Stomach (tissue), 9 donors: ENCODE measurements around the gene GALNT2. TPM values are rescaled to one million over a fixed set of nuclear protein-coding genes. Genes with fewer than 3 reads are reported as not detected.

Experiments
- DNase-seq, 2 donors: peaks; one replicate each; pipeline versions ENCODE4 v3.0.0 to v3.0.0-alpha.2; 2013 to 2019
- H3K27ac ChIP-seq, 5 donors: fragments of 200-600 bp in 4 of 5; sonication (generic) in 4 of 5; one replicate each; pipeline ENCODE4 v1.5.1; 2013 to 2019; ENCODE audit warnings: mild to moderate bottlenecking in 1 of 5, moderate library complexity in 1 of 5
- H3K27me3 ChIP-seq, 3 donors: fragments of 200-600 bp; sonication (generic); one replicate each; pipeline ENCODE4 v1.5.1; 2017 to 2019; ENCODE audit warnings: mixed run types in 1 of 3
- H3K36me3 ChIP-seq, 4 donors: fragments of 200-600 bp; sonication (generic); 1 replicate in 3 of 4; 2 replicates in 1 of 4; pipeline ENCODE4 v1.5.1; 2016 to 2019
- H3K4me1 ChIP-seq, 4 donors: fragments of 200-600 bp; sonication (generic); one replicate each; pipeline ENCODE4 v1.5.1; 2016 to 2019
- H3K4me3 ChIP-seq, 4 donors: fragments of 200-600 bp; sonication (generic) in 3 of 4; one replicate each; pipeline ENCODE4 v1.5.1; 2016 to 2019; ENCODE audit warnings: mild to moderate bottlenecking in 1 of 4
- H3K9me3 ChIP-seq, 4 donors: fragments of 200-600 bp; sonication (generic); one replicate each; pipeline ENCODE4 v1.5.1; 2016 to 2019
- CTCF ChIP-seq, 7 experiments: fragments of 450-650 bp in 4 of 7; fragments of 200-600 bp in 3 of 7; sonication (generic) in 3 of 7; IDR thresholded peaks; one replicate each; pipeline ENCODE4 v1.5.1; 2016 to 2019; ENCODE audit warnings: antibody characterized with exemption in 7 of 7, control low read depth in 2 of 7, mild to moderate bottlenecking in 1 of 7
- EP300 ChIP-seq: sonication (generic); formaldehyde crosslinking; IDR thresholded peaks from one replicate; pipeline ENCODE4 v1.6.1; 2017; ENCODE audit warnings: antibody characterized with exemption
- POLR2A ChIP-seq, 4 donors: fragments of 450-650 bp; IDR thresholded peaks; one replicate each; pipeline ENCODE4 v1.6.1; 2016; ENCODE audit warnings: antibody characterized with exemption in 4 of 4, control low read depth in 2 of 4, mild to moderate bottlenecking in 1 of 4, moderate library complexity in 1 of 4
- POLR2AphosphoS5 ChIP-seq, 3 donors: sonication (generic); formaldehyde crosslinking; IDR thresholded peaks; one replicate each; pipeline ENCODE4 v1.6.1; 2016; ENCODE audit warnings: antibody characterized with exemption in 3 of 3
- WGBS, 5 donors: extraction: QIAGEN DNeasy Blood & Tissue Kit in 3 of 5; methylation state at CpG; one replicate each; pipeline versions ENCODE4 v1.1.5 to v1.1.7; 2013 to 2018; 5-methylcytosine and 5-hydroxymethylcytosine counted together
- intact Hi-C: fragments of 100-400 bp; cut with DNase I; formaldehyde crosslinking; loops from one replicate; pipeline ENCODE4 v1.15.1; 2023; ENCODE audit warnings: low total_unique reads
- polyA plus RNA-seq, 3 donors: library from polyadenylated mRNA; stranded (reverse); fragments of 200-250 nt; gene quantifications; one replicate each; pipeline ENCODE4 v1.2.3, GENCODE V29; 2013
- total RNA-seq, 5 donors: library from RNA; depleted of rRNA; stranded (reverse); fragments of >200 nt; gene quantifications; one replicate each; pipeline versions ENCODE4 v1.1.0 to v1.2.3, GENCODE V29; 2014 to 2016
- donor health status: healthy with polysubstance abuse.
- donor health status: Bipolar disorder and iron deficiency.
- donor health status: healthy.

The GALNT2 gene
- total and polyA plus RNA-seq, 8 donors = 5.5 to 101 (median 43.1) TPM

GRCh38 chr1:230194525-230194924 is 127.5 kb downstream of the GALNT2 start:
- Histone ChIP-seq H3K4me3 (no peak overlapping the region), H3K4me1 (peaks cover 0 to 59% (median 31%) of the 10 kb centered on the region in 4 donors), H3K27me3 (no peaks in the 10 kb centered on the region), H3K36me3 (peaks cover 0 to 12% (median 5%) of the 10 kb centered on the region in 4 donors), H3K27ac (no peak overlapping the region), H3K9me3 (no peaks in the 10 kb centered on the region)
- DNase-seq = peak in 1 of 2 donors; percentile 20
- TF ChIP-seq POLR2A (IDR thresholded peaks at IDR 0.05) = no peak
- TF ChIP-seq POLR2AphosphoS5 (IDR thresholded peaks at IDR 0.05) = no peak
- no peak for TF ChIP-seq CTCF (IDR thresholded peaks at IDR 0.05)
- no peak for TF ChIP-seq EP300
- 86 to 93% (median 89%) methylated on average over 6 to 7 of the region's 7 CpGs for WGBS, 5 donors
- intact Hi-C loops = no loop called here

- H3K27me3 ChIP-seq = no peaks in the 10 kb centered on the region
- no peaks in the 10 kb centered on the region for H3K9me3 ChIP-seq
- DNase-seq = peak in 1 of 2 donors; percentile 15
- 68 to 86% (median 85%) methylated on average over 3 of the region's 3 CpGs for WGBS, 5 donors
- H3K4me3 ChIP-seq = no peak overlapping the region
- peaks cover 0 to 12% (median 5%) of the 10 kb centered on the region in 4 donors for H3K36me3 ChIP-seq
- intact Hi-C loops = no loop called here
- H3K4me1 ChIP-seq = peaks cover 0 to 55% (median 28%) of the 10 kb centered on the region in 4 donors
- no peak for TF ChIP-seq POLR2AphosphoS5 (IDR thresholded peaks at IDR 0.05)
- no peak for TF ChIP-seq POLR2A (IDR thresholded peaks at IDR 0.05)
- no peak for TF ChIP-seq EP300
- no peak for TF ChIP-seq CTCF (IDR thresholded peaks at IDR 0.05)
- H3K27ac ChIP-seq = no peak overlapping the region
Measured at GRCh38 chr1:230195199-230195598, 128.2 kb downstream of the GALNT2 start.

GRCh38 chr1:230196077-230196476 is 129.0 kb downstream of the GALNT2 start:
- TF ChIP-seq CTCF (IDR thresholded peaks at IDR 0.05) = no peak
- TF ChIP-seq EP300 = no peak
- H3K9me3 ChIP-seq = no peaks in the 10 kb centered on the region
- H3K27me3 ChIP-seq = no peaks in the 10 kb centered on the region
- peaks cover 0 to 16% (median 5%) of the 10 kb centered on the region in 4 donors for H3K36me3 ChIP-seq
- H3K4me1 ChIP-seq = peaks cover 0 to 46% (median 20%) of the 10 kb centered on the region in 4 donors
- H3K27ac ChIP-seq = no peak overlapping the region
- H3K4me3 ChIP-seq = no peak overlapping the region
- DNase-seq = peak in 1 of 2 donors; percentile 4
- intact Hi-C loops = no loop called here
- 94 to 99% (median 96%) methylated on average over 5 of the region's 5 CpGs for WGBS, 5 donors

- Histone ChIP-seq H3K4me1 (peaks cover 0 to 28% (median 7%) of the 10 kb centered on the region in 4 donors), H3K27me3 (no peaks in the 10 kb centered on the region), H3K9me3 (no peaks in the 10 kb centered on the region), H3K4me3 (no peak overlapping the region), H3K27ac (peak overlapping the region in 1 of 5 donors; percentile 44), H3K36me3 (peaks cover 0 to 23% (median 6%) of the 10 kb centered on the region in 4 donors)
- TF ChIP-seq POLR2AphosphoS5 (IDR thresholded peaks at IDR 0.05) (no peak), EP300 (no peak), CTCF (IDR thresholded peaks at IDR 0.05) (no peak), POLR2A (IDR thresholded peaks at IDR 0.05) (no peak)
- 87 to 94% (median 90%) methylated on average over 40 to 41 of the region's 41 CpGs for WGBS, 5 donors
- peak in 1 of 2 donors; percentile 26 for DNase-seq
- intact Hi-C loops = no loop called here
Measured at GRCh38 chr1:230197644-230198567, 130.9 kb downstream of the GALNT2 start.
